Thyroid gland (tissue), 4 donors: Measurements from ENCODE around the gene TSPAN31.

Experiments used
- POLR2A ChIP-seq, 2 donors: fragments of 450-650 bp; IDR thresholded peaks; one replicate each; pipeline ENCODE4 v1.6.1; 2017; ENCODE audit warnings: antibody characterized with exemption in 2 of 2, mild to moderate bottlenecking in 2 of 2, moderate library complexity in 1 of 2
- TF ChIP-seq, protein P1 (sequence below), 6 experiments: fragments of 200-600 bp in 3 of 6; fragments of 450-650 bp in 3 of 6; sonication (generic) in 3 of 6; IDR thresholded peaks; one replicate each; pipeline ENCODE4 v1.5.1; 2016 to 2019; ENCODE audit warnings: antibody characterized with exemption in 6 of 6, mild to moderate bottlenecking in 2 of 6, inconsistent platforms in 1 of 6, moderate library complexity in 1 of 6

GRCh38 chr12:57729321-57729844 is 15.5 kb upstream of the TSPAN31 start:
- TF ChIP-seq, protein P1, sequence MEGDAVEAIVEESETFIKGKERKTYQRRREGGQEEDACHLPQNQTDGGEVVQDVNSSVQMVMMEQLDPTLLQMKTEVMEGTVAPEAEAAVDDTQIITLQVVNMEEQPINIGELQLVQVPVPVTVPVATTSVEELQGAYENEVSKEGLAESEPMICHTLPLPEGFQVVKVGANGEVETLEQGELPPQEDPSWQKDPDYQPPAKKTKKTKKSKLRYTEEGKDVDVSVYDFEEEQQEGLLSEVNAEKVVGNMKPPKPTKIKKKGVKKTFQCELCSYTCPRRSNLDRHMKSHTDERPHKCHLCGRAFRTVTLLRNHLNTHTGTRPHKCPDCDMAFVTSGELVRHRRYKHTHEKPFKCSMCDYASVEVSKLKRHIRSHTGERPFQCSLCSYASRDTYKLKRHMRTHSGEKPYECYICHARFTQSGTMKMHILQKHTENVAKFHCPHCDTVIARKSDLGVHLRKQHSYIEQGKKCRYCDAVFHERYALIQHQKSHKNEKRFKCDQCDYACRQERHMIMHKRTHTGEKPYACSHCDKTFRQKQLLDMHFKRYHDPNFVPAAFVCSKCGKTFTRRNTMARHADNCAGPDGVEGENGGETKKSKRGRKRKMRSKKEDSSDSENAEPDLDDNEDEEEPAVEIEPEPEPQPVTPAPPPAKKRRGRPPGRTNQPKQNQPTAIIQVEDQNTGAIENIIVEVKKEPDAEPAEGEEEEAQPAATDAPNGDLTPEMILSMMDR (IDR thresholded peaks at IDR 0.05), result no peak
- TF ChIP-seq POLR2A (IDR thresholded peaks at IDR 0.05), result no peak
